GM19035 (cell line): ENCODE data around the gene C3orf52.

Experiments used
- ATAC-seq: cut with Tn5 transposase; IDR thresholded peaks from one replicate; pipeline ENCODE4 v1.9.1; 2021; ENCODE audit not compliant: unreplicated experiment

The C3orf52 gene

GRCh38 chr3:112134335-112135124 is 48.3 kb downstream of the C3orf52 start:
- no peak for ATAC-seq

GRCh38 chr3:112136046-112136445 is 49.9 kb downstream of the C3orf52 start:
- no peak for ATAC-seq

GRCh38 chr3:112136959-112137693 is 50.9 kb downstream of the C3orf52 start:
- peak; percentile 26 for ATAC-seq

GRCh38 chr3:112137781-112138180 is 51.6 kb downstream of the C3orf52 start:
- no peak for ATAC-seq

- no peak for ATAC-seq
These were observed 52.2 kb downstream of the C3orf52 start for GRCh38 chr3:112138219-112138969.

- no peak for ATAC-seq
These were observed 54.4 kb downstream of the C3orf52 start for GRCh38 chr3:112140584-112140983.

- ATAC-seq: no peak
These were observed 55.1 kb downstream of the C3orf52 start for GRCh38 chr3:112141293-112141692.

- ATAC-seq: peak; percentile 64
These were observed 57.1 kb downstream of the C3orf52 start for GRCh38 chr3:112143251-112143650.

GRCh38 chr3:112143689-112144088 is 57.5 kb downstream of the C3orf52 start:
- ATAC-seq: no peak

GRCh38 chr3:112149136-112149535 is 62.9 kb downstream of the C3orf52 start:
- no peak for ATAC-seq

- peak; percentile 64 for ATAC-seq
These were observed 81.6 kb downstream of the C3orf52 start for GRCh38 chr3:112167758-112168157.
